HG03139 (cell line): Measurements from ENCODE around the gene PRM2.

ENCODE experiments used
- ATAC-seq: cut with Tn5 transposase; IDR thresholded peaks from one replicate; pipeline ENCODE4 v1.9.1; 2021; ENCODE audit not compliant: unreplicated experiment

Gene PRM2

DNA sequence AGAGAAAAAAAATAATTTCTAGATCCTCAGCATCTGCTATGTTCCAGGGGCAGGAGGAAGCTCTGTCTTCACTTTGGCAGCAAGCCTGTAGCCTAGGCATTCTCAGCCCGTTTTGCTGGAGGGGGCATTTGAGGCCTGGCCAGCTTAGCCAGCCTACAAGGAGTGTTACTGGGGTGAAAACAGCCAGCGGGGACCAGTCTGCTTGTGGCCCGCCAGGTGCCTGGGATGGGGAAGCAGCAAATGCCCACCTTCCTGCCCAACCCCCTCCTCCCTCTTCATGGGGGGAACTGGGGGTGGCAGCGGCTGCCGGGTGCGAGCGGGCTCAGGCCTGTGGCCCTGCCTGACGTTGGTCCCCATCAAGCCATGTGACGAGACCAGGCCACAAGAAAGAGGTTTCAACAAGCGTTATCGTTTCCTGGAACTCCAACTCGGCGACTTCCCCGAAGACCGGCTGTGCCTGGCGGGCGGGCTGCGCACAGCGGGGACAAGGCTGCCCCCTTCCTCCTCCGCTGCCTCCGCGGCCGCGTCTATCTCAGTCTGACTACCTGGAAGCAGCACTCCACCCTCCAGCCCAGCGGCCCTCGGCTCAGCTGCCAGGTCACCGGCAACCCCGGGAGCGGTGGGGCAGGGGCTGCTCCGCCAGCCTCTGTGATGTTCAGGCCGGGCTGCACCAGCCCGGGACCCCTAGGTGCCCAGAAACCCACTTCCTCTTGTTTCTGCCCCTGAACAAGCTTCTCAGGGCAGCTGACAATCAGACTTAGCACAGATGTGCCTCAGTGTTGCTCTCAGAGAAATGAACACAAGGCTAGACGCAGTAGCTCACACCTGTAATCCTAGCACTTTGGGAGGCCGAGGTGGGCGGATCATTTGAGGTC, 43.2 kb downstream of the PRM2 start:
- peak; percentile 39 for ATAC-seq

DNA sequence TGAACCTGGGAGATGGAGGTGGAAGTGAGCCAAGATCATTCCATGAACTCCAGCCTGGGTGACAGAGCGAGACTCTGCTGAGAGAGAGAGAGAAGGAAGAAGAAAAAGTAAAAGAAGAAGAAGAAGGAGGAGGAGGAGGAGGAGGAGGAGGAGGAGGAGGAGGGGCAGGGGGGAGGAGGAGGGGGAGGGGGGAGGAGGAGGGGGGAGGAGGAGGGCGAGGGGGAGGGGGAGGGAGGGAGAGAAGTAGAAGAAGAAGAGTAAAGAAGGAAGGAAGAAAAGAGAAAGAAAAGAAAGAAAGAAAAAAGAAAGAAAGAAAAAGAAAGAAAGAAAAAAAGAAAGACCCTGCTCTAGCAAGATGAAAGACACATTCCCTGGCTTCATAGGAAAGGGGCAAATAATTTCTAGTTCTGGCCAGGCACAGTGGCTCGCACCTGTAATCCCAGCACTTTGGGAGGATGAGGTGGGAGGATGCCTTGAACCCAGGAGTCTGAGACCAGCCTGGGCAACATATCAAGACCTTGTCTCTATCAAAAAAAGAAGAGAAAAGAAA, 43.9 kb downstream of the PRM2 start:
- ATAC-seq = no peak

DNA sequence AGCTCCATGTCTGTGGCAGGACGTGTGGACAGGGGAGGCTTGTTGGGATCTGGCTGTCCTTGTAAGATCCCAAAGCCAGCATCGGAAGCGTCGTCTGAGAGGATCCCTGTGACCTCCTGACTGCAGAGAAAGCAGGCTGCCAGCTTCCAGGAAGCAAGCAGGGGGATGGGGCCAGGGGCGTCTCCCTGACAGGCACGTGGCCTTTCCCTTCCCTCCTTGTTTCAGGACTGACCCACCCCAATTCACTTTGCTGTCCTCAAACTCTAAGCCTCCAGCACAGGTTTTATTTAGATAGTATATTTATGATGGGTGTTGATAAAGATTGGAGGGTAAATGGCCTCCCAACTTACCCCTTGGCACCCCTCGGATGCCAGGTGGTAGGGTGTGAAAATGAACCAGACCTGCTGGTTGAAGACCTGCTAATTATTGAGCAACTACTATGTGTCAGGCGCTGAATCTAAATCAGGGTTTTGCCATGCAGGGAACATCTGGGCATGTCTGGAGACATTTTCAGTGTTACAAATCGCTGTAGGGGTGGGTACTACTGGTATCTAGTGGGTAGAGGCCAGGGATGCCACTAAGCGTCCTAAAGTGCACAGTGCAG, 44.8 kb downstream of the PRM2 start:
- ATAC-seq = no peak

DNA sequence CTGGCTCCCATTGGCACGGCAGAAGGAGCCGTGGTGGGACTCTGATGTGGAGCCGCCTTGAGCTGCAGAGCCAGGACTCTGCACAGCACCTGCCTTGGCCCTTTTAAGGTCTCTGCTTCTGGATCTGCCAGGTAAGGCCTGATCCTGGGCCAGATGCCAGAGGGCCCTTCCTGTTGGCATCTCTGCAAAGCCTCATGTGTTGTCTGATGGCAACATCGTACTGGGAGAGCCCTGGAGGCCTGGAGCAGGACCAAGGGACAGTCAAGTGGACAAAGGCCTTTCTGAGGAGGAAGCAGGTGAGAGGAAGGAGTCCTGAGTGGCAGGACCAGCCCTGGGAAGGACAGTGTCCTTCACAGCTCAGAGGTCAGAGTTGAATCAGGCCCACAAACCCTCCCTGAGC, 46.4 kb downstream of the PRM2 start:
- no peak for ATAC-seq

DNA sequence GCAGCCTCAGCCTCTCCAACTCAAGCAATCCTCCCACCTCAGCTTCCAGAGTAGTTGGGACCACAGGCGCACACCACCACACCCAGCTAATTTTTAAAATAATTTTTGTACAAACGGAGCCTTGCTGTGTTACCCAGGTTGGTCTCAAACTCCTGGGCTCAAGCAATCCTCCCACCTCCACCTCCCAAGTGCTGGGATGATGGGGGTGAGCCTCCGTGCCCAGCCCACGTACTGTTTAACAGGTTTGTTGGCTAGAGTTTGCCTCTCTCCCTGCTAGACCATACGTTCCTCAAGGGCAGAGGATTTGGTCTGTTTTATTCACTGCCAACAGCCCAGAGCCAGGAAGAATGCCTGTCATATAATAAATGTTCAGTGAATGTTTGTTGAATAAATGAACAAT, 46.8 kb downstream of the PRM2 start:
- no peak for ATAC-seq

DNA sequence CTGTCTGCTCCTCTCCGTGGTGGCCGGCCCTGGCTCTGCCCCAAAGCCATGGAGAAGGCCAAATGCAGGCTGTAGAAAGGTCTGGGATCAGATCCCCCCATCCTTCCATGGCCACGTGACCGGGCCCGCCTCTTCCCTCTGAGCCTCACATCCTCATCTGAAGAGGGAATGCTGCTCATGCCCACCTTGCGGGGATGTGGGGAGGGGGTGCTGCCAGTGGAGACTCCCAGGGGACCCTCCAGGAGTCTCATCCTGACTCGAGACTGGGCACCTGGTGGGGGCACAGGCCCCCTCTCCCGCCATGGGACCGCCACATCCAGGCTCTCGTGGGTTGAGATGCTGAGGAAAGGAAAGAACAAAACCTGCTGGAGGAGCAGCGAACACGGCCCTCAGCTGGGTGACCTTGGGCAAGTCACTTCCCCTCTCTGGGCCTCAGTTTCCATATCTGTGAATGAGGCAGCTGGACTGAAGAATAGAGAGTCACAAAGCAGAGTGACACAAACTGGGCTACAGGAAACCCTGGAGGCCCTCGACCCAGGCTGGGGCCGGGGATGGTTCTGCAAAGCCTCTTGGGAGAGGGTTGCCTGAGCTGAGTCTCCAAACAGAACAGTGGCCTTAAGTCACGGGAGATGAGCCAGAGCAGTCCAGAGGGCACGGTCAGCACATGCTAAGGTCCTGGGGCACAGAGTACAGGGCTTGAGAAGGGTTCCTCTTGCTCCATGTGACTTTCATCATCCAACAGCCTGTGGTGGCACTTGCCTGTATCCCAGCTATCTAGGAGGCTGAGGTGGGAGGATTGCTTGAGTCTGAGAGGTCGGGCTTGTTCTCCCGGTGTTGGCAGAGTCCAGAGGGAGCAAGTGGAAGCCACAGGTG, 50.4 kb downstream of the PRM2 start:
- ATAC-seq = no peak
